PC-3 (cell line): ENCODE data around the gene HHIP. TPM values are rescaled to one million over a fixed set of nuclear protein-coding genes. Genes with fewer than 3 reads are reported as not detected.

Source experiments
- ATAC-seq: fragments of 200-7000 bp; cut with Tn5 transposase; 2 replicates; pipeline ENCODE4 v1.9.1; 2020; ENCODE audit warnings: mild to moderate bottlenecking, moderate library complexity
- BruUV-seq: library from RNA; stranded (reverse); fragments of 400-500 nt; replicated peaks from 2 replicates; lab custom pipeline; 2021; lab: Mats Ljungman, UMichigan
- CTCF ChIA-PET: fragments of 300-600 bp; sonication (Branson Sonifier 250); formaldehyde crosslinking; loops from one replicate; lab custom pipeline; 2022; ENCODE audit warnings: antibody characterized with exemption; lab: Charles Lee
- POLR2A ChIA-PET: fragments of 300-600 bp; sonication (Branson Sonifier 250); formaldehyde crosslinking; loops from one replicate; lab custom pipeline; 2022; ENCODE audit warnings: antibody characterized with exemption; ENCODE audit not compliant: unreplicated experiment; lab: Charles Lee
- DNase-seq: peaks from one replicate; pipeline ENCODE4 v3.0.0-alpha.2; 2015
- H2AFZ ChIP-seq: fragments of 300-600 bp; sonication (generic); 2 replicates; pipeline ENCODE4 v1.6.0; 2016; ENCODE audit warnings: antibody characterized with exemption, low read length
- H3F3A ChIP-seq: fragments of 300-600 bp; sonication (generic); one replicate; pipeline ENCODE4 v1.6.0; 2017; ENCODE audit warnings: antibody characterized with exemption, low read length, control low read depth, mild to moderate bottlenecking; ENCODE audit not compliant: unreplicated experiment
- H3K27ac ChIP-seq: fragments of 300-600 bp; sonication (generic); 2 replicates; pipeline ENCODE4 v1.5.1; 2016; ENCODE audit warnings: mild to moderate bottlenecking, low read length
- H3K27me3 ChIP-seq: fragments of 300-600 bp; sonication (generic); 2 replicates; pipeline ENCODE4 v1.6.1; 2016; ENCODE audit warnings: low read length, mixed read lengths
- H3K36me3 ChIP-seq: fragments of 300-600 bp; sonication (generic); 2 replicates; pipeline ENCODE4 v1.6.1; 2016; ENCODE audit warnings: low read depth, mixed run types, low read length, mixed read lengths
- H3K4me1 ChIP-seq: fragments of 300-600 bp; sonication (generic); 2 replicates; pipeline ENCODE4 v1.5.1; 2016; ENCODE audit warnings: low read length; ENCODE audit not compliant: insufficient read depth
- H3K4me2 ChIP-seq: fragments of 300-600 bp; sonication (generic); 2 replicates; pipeline ENCODE4 v1.6.0; 2016; ENCODE audit warnings: low read length
- H3K4me3 ChIP-seq: fragments of 300-600 bp; sonication (generic); 2 replicates; pipeline ENCODE4 v1.5.1; 2016; ENCODE audit warnings: mild to moderate bottlenecking, low read length, mixed read lengths
- H3K79me2 ChIP-seq: fragments of 300-600 bp; sonication (generic); 2 replicates; pipeline ENCODE4 v1.6.1; 2017; ENCODE audit warnings: low read length, mixed read lengths
- H3K9ac ChIP-seq: fragments of 300-600 bp; sonication (generic); 2 replicates; pipeline ENCODE4 v1.6.0; 2016; ENCODE audit warnings: mild to moderate bottlenecking, low read length
- H3K9me2 ChIP-seq: fragments of 300-600 bp; sonication (generic); replicated peaks from 2 replicates; pipeline ENCODE4 v1.6.1; 2016; ENCODE audit warnings: mixed run types, low read length, mixed read lengths
- H3K9me3 ChIP-seq: fragments of 300-600 bp; sonication (generic); 2 replicates; pipeline ENCODE4 v1.6.1; 2016; ENCODE audit warnings: low read length, mixed read lengths
- H4K20me1 ChIP-seq: fragments of 300-600 bp; sonication (generic); 2 replicates; pipeline ENCODE4 v1.6.1; 2016; ENCODE audit warnings: low read length, mixed read lengths
- CTCF ChIP-seq: fragments of 300-600 bp; sonication (generic); conservative IDR thresholded peaks from 2 replicates; pipeline ENCODE4 v1.5.1; 2017; ENCODE audit warnings: antibody characterized with exemption, low read depth, mild to moderate bottlenecking, low read length
- EZH2 ChIP-seq: fragments of 300-600 bp; sonication (generic); IDR thresholded peaks from one replicate; pipeline ENCODE4 v1.6.1; 2017; ENCODE audit warnings: antibody characterized with exemption, mild to moderate bottlenecking, low read length; ENCODE audit not compliant: unreplicated experiment
- EZH2phosphoT487 ChIP-seq: fragments of 300-600 bp; sonication (generic); IDR thresholded peaks from 2 replicates; pipeline ENCODE4 v1.6.1; 2018; ENCODE audit warnings: mild to moderate bottlenecking, antibody characterized with exemption, low read length, borderline replicate concordance
- intact Hi-C: fragments of 100-400 bp; cut with micrococcal nuclease; formaldehyde crosslinking; loops from 2 replicates; pipeline ENCODE4 v1.9.0; 2023
- total RNA-seq: library from RNA; depleted of rRNA; stranded (reverse); fragments of >200 nt; gene quantifications from 2 replicates; pipeline ENCODE4 v1.2.3, GENCODE V29; 2014

The HHIP gene
- total RNA-seq, 1 experiment from 2014 or later: 1.2 TPM

DNA sequence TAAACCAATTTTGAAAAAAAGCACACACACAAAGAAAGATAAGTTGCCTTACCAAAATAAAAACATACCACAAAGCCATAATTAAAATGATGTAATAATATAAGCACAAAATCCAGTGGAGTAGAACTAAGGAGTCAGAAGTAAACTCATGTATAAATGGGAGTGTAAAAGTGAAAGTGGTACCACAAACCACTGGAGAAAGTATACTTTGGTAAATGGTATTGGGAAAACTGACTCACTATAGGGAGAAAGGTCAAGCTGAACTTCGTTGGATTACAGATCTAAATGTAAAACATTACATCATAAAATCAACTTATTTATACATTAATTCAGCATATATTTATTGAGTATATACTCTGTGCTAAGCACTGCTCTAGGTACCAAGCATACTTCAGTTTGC is 46.3 kb upstream of the HHIP start:
- no TSS peak for BruUV-seq
- H3K9me2 ChIP-seq: no peaks in the 10 kb centered on the region
- no peaks in the 10 kb centered on the region; the same call in 1 of the 2 replicates for H3K4me1 ChIP-seq
- H3K9ac ChIP-seq: no peak overlapping the region
- H3K79me2 ChIP-seq: no peaks in the 10 kb centered on the region
- H3K9me3 ChIP-seq: no peaks in the 10 kb centered on the region
- H3K27ac ChIP-seq: no peak overlapping the region
- H4K20me1 ChIP-seq: no peaks in the 10 kb centered on the region
- CTCF ChIA-PET: no interaction called here
- ATAC-seq (0 out of 2 replicates have a peak, but pooled peaks have one; percentile 31), DNase-seq (peak; percentile 39)
- no peak overlapping the region for H3K4me2 ChIP-seq
- intact Hi-C loops: no loop called here
- no peak for TF ChIP-seq EZH2phosphoT487
- no peak for TF ChIP-seq EZH2
- TF ChIP-seq CTCF: no peak
- H2AFZ ChIP-seq: no peak overlapping the region
- H3F3A ChIP-seq: no peaks in the 10 kb centered on the region
- H3K27me3 ChIP-seq: no peaks in the 10 kb centered on the region
- no peaks in the 10 kb centered on the region for H3K36me3 ChIP-seq
- H3K4me3 ChIP-seq: no peak overlapping the region
- POLR2A ChIA-PET: no interaction called here

- no peak overlapping the region for H3K4me3 ChIP-seq
- H2AFZ ChIP-seq: no peak overlapping the region
- peak; percentile 18; the same call in 1 of the 2 replicates for ATAC-seq
- H3K4me1 ChIP-seq: no peaks in the 10 kb centered on the region
- H3K9me2 ChIP-seq: no peaks in the 10 kb centered on the region
- peak; percentile 12 for DNase-seq
- no peaks in the 10 kb centered on the region for H3K27me3 ChIP-seq
- H3F3A ChIP-seq: no peaks in the 10 kb centered on the region
- no peaks in the 10 kb centered on the region for H4K20me1 ChIP-seq
- no peak overlapping the region for H3K9ac ChIP-seq
- no peaks in the 10 kb centered on the region for H3K79me2 ChIP-seq
- no peak overlapping the region for H3K27ac ChIP-seq
- TF ChIP-seq CTCF (peak; percentile 58), EZH2 (no peak)
- ChIA-PET POLR2A (no interaction called here), CTCF (no interaction called here)
- intact Hi-C loops: no loop called here
- no peaks in the 10 kb centered on the region for H3K36me3 ChIP-seq
- no TSS peak for BruUV-seq
- H3K9me3 ChIP-seq: no peaks in the 10 kb centered on the region
- no peak overlapping the region for H3K4me2 ChIP-seq
Measured at GRCh38 chr4:144611850-144612249, 34.1 kb upstream of the HHIP start.

DNA sequence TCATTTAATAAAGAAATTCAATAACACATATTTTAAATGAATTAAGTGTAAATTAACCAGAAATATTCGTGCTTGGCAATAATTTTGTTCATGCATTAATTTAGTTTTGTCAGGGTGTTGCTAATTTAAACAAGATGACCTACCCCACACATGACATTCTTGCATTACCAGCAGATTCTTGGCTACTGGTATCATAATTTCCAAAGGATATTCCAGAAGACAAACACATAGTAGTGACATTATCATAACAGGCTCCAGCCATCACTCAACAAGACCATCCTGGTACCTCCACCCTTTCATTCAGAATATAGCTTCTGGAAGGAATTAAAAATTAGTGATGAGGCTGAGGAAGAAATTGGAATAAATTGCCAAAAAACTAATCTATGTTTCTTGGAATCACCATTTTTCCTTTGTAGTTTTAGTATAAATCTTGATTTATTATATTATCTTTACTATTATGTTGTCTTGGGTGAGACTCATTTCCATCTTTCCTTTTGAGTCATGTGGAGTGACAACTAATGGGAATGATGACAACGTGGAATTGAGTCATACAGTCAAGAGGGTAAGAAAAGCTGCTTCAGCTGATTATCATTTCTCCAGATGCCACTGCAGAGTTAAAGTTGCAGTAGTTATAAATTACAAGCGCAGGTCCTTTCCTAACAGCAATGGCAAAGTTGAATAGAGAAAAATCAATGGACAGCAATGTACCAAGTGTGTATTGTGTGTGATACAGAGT is 30.9 kb upstream of the HHIP start:
- ChIA-PET CTCF (no interaction called here), POLR2A (no interaction called here)
- ATAC-seq (no peak), DNase-seq (peak; percentile 47)
- no peak overlapping the region for H2AFZ ChIP-seq
- no peak overlapping the region for H3K27ac ChIP-seq
- no peaks in the 10 kb centered on the region for H3K9me3 ChIP-seq
- no peaks in the 10 kb centered on the region for H3K4me1 ChIP-seq
- BruUV-seq: no TSS peak
- no peak overlapping the region for H3K4me3 ChIP-seq
- H3K4me2 ChIP-seq: no peak overlapping the region
- H3F3A ChIP-seq: no peaks in the 10 kb centered on the region
- H3K36me3 ChIP-seq: no peaks in the 10 kb centered on the region
- intact Hi-C loops: no loop called here
- H4K20me1 ChIP-seq: no peaks in the 10 kb centered on the region
- H3K27me3 ChIP-seq: no peaks in the 10 kb centered on the region
- no peak overlapping the region for H3K9ac ChIP-seq
- H3K79me2 ChIP-seq: no peaks in the 10 kb centered on the region
- no peaks in the 10 kb centered on the region for H3K9me2 ChIP-seq
- TF ChIP-seq CTCF (no peak), EZH2phosphoT487 (no peak), EZH2 (no peak)
